Adipose tissue (tissue), 3 donors: ENCODE data around the gene ACTA1. TPM values are rescaled to one million over a fixed set of nuclear protein-coding genes. Genes with fewer than 3 reads are reported as not detected.
"Not testable (repeated sequence)": the region's sequence is repeated elsewhere in the genome, so short reads cannot be mapped to it uniquely, and the experiment has no call there.

Source experiments
- H3K27ac ChIP-seq: one replicate; pipeline ENCODE4 v1.5.1; 2013; ENCODE audit warnings: low read depth, low read length
- WGBS, 3 donors: extraction: QIAGEN DNeasy Blood & Tissue Kit; methylation state at CpG; one replicate each; pipeline ENCODE4 v1.1.7; 2013; 5-methylcytosine and 5-hydroxymethylcytosine counted together
- polyA plus RNA-seq, 3 donors: library from polyadenylated mRNA; stranded (reverse); fragments of 200-250 nt; gene quantifications; one replicate each; pipeline ENCODE4 v1.2.3, GENCODE V29; 2013
- donor health status: healthy with polysubstance abuse.
- donor health status: Bipolar disorder and iron deficiency.
- donor health status: healthy.

The ACTA1 gene
- polyA plus RNA-seq, 3 donors, result 1.6 to 18.4 (median 4.9) TPM

DNA sequence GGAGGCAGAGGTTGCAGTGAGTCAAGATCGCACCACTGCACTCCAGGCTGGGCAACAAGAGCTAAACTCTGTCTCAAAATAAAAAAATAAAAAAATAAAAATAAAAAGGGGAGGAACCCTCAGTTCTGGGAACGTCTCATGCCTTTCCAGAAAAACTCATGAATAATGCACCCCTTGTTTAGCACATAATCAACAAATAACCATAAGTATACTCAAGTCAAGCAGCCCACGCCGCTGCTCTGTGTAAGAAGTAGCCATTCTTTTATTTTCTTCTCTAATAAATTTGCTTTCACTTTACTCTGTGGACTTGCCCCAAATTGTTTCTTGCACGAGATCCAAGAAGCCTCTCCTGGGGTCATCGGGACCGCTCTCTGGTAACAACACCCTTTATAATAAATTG is 14.5 kb upstream of the ACTA1 start:
- H3K27ac ChIP-seq, result no peak overlapping the region
- WGBS, 3 donors, result 68 to 90% (median 89%) methylated on average over 7 of the region's 7 CpGs

DNA sequence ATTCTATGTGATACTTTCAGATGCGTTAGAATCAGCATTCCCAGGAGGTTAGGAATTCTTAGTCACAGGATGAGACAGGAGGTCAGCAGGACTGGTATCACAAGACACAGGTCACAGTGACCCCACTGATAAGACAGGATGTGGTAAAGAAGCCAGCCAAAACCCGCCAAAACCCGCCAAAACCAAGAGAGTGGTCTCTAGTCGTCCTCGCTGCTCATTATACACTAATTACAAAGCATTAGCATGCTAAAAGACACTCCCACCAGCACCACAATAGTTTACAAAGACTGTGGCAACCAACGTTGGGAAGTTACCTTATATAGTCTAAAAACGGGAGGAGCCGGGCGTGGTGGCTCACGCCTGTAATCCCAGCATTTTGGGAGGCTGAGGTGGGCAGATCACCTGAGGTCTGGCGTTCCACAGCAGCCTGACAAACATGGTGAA is 13.9 kb upstream of the ACTA1 start:
- H3K27ac ChIP-seq, result no peak overlapping the region
- 87 to 89% (median 89%) methylated on average over 11 of the region's 11 CpGs for WGBS, 3 donors

DNA sequence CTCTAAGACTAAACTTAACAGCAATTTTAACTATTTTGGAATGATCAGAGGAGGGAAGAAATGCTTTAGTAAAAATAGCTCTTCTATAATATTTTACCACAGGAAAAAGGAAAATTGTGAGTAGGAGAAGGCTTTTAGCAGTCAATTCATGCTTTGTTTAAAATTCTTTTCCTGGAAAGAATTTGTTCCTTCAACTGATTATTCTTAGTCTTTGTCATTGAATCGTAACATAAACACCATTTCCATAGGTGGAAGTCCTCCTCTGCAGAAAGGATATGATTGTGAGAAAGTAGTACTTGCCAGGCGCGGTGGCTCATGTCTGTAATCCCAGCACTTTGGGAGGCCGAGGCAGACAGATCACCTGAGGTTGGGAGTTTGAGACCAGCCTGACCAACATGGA is 11.9 kb upstream of the ACTA1 start:
- 87 to 98% (median 95%) methylated on average over 4 of the region's 4 CpGs for WGBS, 3 donors
- no peak overlapping the region for H3K27ac ChIP-seq

DNA sequence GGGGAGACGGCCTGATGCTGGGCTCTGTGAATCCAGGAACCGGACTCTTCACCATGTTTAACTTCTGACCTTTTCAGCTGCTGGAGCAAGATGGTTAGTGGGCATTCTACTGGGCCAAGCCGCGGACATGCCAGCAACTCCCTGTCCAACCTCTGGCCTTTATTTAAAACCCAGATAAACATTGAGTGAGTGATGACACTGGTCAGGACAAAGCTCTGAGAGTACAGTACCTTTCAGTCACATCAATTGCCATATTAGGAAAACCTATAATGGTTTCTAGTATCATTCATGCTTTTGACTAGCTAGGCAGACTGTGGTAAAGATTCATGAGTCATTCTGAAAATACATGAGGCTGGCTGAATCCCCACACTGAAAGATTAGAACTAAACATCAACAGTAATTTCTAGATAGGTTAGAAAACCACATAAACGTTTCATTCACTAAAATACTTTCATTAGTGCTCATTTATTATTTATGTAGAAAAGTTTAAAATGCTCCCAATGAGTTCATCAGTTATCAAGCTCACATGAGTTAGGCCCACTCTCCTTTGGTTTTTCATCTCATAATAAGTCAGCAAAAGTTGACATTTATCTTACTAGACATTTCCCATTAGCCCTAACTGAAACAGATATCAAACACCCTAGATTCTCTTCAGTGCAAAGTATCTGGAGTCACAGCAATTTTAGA is 7.1 kb upstream of the ACTA1 start:
- 72 to 75% (median 73%) methylated on average over 5 of the region's 5 CpGs for WGBS, 3 donors
- no peak overlapping the region for H3K27ac ChIP-seq

DNA sequence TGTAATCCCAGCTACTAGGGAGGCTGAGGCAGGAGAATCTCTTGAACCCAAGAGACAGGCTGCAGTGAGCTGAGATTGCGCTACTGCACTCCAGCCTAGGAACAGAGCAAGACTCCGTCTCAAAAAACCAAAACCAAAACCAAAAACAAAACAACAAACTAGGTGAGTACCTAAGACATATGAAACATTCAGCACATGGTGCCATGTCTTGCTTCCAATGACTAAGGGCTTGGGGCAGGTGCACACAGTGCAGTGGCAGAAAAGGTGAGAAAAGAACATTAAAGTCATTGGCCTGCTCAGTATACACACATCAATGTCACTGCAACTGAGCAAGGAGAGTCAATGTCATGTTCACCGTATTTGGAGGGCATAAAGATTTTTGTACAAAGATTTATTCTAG is 4.1 kb upstream of the ACTA1 start:
- WGBS, 3 donors, result 94 to 98% (median 97%) methylated on average over 3 of the region's 3 CpGs
- no peak overlapping the region for H3K27ac ChIP-seq

DNA sequence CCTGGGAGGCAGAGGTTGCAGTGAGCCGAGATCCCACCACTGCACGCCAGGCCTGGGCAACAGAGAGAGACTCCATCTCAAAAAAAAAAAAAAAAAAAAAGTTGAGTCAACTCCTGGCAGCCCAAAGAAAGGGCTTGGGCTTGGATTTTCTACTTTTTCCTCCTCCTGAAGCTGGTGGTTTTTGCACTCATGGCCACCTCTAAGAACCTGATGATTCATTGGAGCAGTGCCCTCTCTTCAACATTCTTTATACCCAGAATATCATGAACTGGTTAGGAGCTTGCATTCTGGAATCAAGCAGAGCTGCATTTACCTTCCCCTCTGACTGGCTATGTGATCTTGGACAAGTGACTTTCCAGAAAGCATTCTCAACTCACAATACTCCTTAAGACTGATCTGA is 3.5 kb upstream of the ACTA1 start:
- H3K27ac ChIP-seq, result no peak overlapping the region
- WGBS, 3 donors, result 91 to 100% (median 100%) methylated on average over 2 of the region's 2 CpGs

DNA sequence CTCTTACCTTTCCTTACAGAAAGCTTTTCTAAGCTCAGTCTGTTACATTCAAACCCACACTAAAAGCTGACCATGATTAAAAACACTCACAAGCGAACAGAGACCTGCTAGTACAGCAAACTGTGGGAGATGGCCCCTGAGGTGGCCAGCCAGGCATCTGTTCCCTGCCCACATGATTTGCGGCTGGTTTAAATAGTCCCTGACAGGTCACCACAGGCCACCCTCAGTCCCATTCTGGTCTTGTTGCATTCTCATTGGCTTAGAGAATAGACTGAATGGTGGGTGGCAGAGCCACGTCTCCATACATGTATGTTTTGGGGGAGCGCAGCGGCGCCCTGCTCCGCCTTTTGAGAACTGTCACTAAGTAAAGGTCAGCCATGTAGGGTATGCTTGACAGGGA is 2.3 kb upstream of the ACTA1 start:
- no peak overlapping the region for H3K27ac ChIP-seq

DNA sequence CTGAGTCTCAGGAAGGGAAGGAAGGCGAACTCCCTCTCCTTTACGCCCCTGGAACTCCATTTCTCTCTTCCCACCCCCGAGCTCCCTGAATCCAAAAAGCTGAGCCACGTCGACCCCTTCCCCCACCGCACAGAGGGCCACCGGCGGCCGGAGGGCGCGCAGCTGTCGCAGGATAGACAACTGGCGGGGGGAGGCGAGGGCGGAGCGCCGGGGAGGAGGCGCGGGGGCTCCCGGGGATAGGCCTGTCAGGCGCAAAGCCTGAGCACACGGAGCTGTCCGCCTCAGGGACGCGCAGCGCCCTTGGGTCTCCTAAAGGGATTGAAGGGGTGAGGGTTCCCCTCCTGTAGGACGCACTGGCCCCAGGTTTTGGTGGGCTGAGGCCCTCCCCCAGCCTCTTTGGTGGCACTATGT is 752 bp upstream of the ACTA1 start:
- 2 to 3% (median 2%) methylated on average over 27 of the region's 27 CpGs for WGBS, 3 donors
- no peak overlapping the region for H3K27ac ChIP-seq

More for the DNA sequence above, 2.3 kb upstream of the ACTA1 start:
- 71 to 79% (median 71%) methylated on average over 7 of the region's 7 CpGs for WGBS, 3 donors

DNA sequence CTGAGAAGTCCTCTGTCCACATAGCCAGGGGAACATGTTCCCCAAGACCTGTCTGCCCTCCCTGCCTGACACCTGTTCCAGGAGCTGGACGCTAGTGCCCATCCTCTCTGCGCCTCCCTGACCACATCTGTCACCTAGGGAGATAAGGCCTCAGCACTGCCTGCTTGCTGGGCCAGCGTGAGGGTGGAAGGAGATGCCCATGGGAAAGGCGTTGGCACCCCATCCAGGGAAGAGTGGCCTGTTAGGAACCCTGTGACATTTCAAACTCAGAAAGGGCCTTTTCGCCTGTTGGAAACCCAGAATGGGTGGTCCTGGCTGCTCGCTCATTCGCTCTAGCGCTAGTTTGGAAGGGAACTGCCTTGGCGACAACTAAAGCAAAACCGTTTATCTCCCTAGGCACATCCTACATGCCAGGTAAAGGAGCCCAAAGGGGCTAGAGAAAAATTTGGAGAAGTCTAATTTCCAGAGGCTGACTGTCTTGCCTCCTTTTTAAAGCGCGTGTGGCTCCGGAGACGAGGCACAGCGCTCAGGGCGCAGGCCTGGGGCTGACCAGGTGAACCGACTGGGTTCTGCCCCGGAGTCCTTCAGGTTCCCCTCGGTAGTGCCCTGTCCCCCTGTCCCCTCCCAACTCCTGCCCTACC is 410 bp downstream of the ACTA1 start:
- 12 to 19% (median 15%) methylated on average over 19 of the region's 19 CpGs for WGBS, 3 donors
- no peak overlapping the region for H3K27ac ChIP-seq

DNA sequence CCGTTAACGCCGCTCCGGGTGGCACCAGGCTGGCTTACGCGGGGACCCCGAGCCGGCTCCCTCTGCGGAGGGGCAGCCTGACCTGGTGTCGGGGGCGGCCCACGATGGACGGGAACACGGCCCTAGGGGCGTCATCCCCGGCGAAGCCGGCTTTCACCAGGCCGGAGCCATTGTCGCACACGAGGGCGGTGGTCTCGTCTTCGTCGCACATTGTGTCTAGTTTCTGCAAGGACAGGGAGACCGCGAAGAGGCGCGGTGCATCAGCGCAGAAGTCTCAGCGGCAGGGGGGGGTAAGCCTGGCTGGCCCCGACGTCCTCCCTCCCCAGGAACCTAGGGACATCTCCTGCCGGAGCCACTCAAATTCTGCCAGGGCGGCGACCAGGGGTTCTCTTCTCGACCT is 989 bp downstream of the ACTA1 start:
- WGBS, 3 donors, result 9 to 42% (median 13%) methylated on average over 37 of the region's 37 CpGs
- no peak overlapping the region for H3K27ac ChIP-seq

DNA sequence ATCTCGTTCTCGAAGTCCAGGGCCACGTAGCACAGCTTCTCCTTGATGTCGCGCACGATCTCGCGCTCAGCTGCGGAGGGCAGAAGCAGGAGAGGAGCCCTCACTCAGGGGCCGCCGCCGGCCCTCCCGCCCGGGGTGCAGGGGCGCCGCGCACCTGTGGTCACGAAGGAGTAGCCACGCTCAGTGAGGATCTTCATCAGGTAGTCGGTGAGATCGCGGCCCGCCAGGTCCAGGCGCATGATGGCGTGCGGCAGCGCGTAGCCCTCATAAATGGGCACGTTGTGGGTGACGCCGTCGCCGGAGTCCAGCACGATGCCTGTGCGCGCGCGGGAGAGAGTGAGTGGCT is 1.8 kb downstream of the ACTA1 start:
- WGBS, 3 donors, result 2 to 5% (median 5%) methylated on average over 36 to 38 of the region's 38 CpGs
- no peak overlapping the region for H3K27ac ChIP-seq

DNA sequence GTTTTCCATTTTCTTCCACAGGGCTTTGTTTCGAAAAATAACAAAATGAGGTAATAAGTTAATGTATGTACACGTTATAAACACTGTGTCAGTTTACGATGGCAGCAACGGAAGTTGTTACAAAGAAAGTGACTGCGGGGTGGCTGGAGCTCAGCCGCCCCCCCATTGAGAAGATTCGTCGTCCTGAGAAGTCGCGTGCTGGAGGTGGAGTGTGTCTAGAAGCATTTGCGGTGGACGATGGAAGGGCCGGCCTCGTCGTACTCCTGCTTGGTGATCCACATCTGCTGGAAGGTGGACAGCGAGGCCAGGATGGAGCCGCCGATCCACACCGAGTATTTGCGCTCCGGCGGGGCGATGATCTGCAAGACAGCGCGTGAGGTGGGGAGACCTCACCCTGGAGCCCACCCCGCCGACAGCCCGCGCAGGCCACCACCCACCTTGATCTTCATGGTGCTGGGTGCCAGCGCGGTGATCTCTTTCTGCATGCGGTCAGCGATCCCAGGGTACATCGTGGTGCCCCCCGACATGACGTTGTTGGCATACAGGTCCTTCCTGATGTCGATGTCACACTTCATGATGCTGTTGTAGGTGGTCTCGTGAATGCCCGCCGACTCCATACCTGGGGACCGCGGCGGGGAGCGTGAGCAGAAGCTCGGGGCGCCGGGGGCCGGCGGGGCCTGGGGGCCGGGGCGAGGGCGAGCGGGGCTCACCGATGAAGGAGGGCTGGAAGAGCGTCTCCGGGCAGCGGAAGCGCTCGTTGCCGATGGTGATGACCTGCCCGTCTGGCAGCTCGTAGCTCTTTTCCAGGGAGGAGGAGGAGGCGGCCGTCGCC is 2.4 kb downstream of the ACTA1 start:
- 5 to 7% (median 6%) methylated on average over 58 to 65 of the region's 65 CpGs for WGBS, 3 donors
- no peak overlapping the region for H3K27ac ChIP-seq

DNA sequence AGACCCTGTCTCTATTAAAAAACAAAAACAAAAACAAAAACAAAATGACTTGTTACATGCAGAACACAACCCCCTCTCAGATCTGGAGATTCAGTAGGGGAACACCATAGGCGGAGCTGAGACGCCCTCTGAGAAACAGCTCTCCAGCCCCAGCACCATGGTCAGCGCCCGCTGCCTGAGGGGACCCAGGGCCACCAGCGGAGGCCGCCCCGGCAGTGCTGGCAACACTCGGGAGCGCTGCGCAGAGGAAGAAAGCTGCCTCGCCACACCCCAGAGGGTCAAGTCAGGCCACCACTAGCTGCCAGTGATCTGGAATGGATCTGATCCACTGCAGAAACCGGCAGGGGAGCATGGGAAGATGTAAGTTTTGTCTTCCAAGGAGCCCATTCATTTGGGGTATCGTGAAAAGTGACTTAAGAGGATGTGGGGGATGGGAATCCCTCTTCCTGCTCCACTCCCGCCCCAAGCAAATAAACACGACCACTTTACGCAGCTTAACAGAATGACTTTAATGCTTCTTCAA is 3.1 kb downstream of the ACTA1 start:
- WGBS, 3 donors, result 2 to 12% (median 4%) methylated on average over 16 of the region's 16 CpGs

DNA sequence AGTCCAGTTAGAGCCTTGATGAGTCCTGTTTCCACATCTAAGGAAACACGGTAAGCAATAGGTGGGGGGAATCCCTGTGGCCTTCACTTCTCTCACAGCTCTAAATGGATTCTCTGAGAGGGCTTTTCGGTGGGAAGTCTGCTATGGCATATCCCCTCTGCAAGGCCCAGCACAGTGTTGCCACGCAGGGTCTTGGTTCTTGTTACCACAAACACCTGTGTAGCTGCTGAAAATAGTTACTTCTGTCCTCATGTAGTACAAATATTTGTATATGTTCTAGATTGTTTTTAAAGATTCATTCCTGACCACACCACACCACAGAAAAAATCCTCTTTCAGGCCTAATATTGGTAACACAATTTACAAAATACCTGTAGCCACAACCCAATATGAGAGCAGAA is 5.6 kb downstream of the ACTA1 start:
- H3K27ac ChIP-seq, result no peak overlapping the region
- WGBS, 3 donors, result 73 to 84% (median 79%) methylated on average over 3 of the region's 3 CpGs

More for the DNA sequence above, 3.1 kb downstream of the ACTA1 start:
- H3K27ac ChIP-seq, result no peak overlapping the region

DNA sequence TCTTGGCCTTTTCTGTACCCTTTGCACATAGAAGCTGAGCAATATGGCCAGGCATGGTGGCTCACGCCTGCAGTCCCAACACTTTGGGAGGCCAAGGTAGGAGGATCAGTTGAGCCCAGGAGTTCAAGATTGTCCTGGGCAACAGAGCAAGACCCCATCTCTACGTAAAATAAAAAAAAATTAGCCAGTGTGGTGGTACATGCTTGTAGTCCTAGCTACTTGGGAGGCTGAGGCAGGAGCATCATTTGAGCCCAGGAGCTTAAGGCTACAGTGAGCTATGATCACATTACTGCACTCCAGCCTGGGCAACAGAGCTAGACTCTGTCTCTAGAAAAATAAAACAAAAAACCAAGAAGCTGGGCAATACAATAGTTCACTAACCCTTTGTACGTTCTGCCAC is 6.3 kb downstream of the ACTA1 start:
- H3K27ac ChIP-seq, result no peak overlapping the region
- 78 to 84% (median 83%) methylated on average over 3 of the region's 3 CpGs for WGBS, 3 donors

DNA sequence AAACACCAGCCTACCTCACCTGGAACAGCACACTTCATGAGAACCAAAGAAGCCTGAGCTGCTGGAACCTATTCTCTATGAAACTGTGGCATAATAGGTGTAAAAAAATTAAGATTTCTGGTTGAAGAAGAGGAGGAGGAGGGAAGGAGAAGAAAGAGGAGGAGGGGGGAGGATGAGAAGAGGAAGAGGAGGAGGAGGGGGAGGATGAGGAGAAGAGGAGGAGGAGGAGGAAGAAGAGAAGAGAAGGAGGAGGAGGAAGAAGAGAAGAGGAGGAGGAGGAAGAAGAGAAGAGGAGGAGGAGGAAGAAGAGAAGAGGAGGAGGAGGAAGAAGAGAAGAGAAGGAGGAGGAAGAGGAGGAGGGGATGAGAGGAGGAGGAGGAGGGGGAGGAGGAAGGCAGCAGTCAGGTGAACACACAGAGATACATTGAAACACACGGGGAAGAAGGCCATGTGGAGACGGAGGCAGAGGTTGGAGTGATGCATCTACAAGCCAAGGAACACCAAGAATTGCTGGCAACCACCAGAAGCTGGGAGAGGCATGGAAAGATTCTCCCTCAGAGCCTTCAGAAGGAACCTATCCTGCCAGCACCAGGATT is 8.2 kb downstream of the ACTA1 start:
- WGBS, 3 donors, result 69 to 83% (median 83%) methylated on average over 2 of the region's 2 CpGs

DNA sequence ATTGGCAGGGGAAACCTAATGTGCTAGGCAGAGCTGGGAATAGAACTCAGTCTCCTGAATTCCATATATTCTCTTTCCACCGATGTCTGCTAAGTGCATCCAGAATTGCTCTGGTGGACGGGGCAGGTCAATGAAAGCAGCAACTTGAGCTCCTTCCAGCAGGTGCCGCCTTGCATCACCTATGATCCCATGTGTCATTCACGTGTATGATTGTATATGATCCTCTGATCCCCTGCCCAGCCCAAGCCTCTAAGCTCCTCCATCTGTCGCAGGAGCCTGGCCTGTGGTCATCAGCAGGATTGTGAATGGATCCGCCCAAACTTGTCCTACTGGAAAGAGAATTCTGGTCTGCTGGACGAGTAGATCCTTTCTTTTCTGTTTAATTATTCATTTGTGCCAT is 13.1 kb downstream of the ACTA1 start:
- 71 to 77% (median 72%) methylated on average over 7 of the region's 7 CpGs for WGBS, 3 donors
- no peak overlapping the region for H3K27ac ChIP-seq

More for the DNA sequence above, 8.2 kb downstream of the ACTA1 start:
- H3K27ac ChIP-seq, result no peak overlapping the region

DNA sequence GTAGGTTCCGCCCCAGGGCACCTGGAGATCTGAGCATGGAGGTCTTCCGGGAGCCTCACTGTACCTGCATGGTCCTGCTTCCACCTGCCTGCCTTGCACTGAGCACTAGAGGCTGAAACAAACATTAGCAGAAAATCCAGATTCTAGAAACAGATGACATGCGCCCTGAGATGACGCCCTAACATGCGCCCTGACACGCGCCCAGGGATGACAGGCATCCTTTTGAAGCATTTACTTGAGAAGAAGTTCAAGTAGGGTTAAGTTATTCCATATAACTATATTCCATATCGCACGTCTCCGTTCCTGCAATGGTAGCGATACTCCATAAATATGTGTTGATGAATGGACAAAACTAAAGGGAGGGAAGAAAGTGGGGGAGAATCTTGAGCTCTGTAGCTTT is 13.7 kb downstream of the ACTA1 start:
- WGBS, 3 donors, result 92 to 94% (median 93%) methylated on average over 11 of the region's 11 CpGs
- H3K27ac ChIP-seq, result no peak overlapping the region

DNA sequence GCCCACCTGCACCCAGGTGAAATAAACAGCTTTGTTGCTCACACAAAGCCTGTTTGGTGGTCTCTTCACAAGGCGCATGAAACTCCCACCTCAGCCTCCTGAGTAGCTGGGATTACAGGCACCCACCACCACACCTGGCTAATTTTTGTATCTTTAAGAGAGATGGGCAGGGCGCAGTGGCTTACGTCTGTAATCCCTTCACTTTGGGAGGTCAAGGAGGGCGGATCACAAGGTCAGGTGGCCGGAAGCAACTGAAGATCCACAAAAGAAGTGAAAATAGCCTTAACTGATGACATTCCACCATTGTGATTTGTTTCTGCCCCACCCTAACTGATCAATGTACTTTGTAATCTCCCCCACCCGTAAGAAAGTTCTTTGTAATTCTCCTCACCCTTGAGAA is 15.3 kb downstream of the ACTA1 start:
- WGBS, 3 donors, result 68 to 81% (median 81%) methylated on average over 6 of the region's 6 CpGs
- H3K27ac ChIP-seq, result not testable (repeated sequence)
